Mesothelial cell of epicardium (in vitro differentiated cells): ENCODE results near the gene RAP1GDS1. TPM values are rescaled to one million over a fixed set of nuclear protein-coding genes. Genes with fewer than 3 reads are reported as not detected.
"Not testable (repeated sequence)": the region's sequence is repeated elsewhere in the genome, so short reads cannot be mapped to it uniquely, and the experiment has no call there.

Experiments
- DNase-seq, 2 experiments: peaks; one replicate each; pipeline ENCODE4 v3.0.0; 2021; ENCODE audit warnings: low spot score in 2 of 2; ENCODE audit not compliant: unreplicated experiment in 2 of 2
- H3K27ac Mint-ChIP-seq: 2 replicates; pipeline ENCODE4 v1.8.0; 2021; ENCODE audit warnings: mixed read lengths
- H3K27me3 Mint-ChIP-seq: 2 replicates; pipeline ENCODE4 v1.8.0; 2021; ENCODE audit warnings: low read depth, mixed read lengths
- H3K36me3 Mint-ChIP-seq: 2 replicates; pipeline ENCODE4 v1.8.0; 2021; ENCODE audit warnings: mixed read lengths
- H3K4me1 Mint-ChIP-seq: 2 replicates; pipeline ENCODE4 v1.8.0; 2021; ENCODE audit warnings: mixed read lengths
- H3K4me3 Mint-ChIP-seq: 2 replicates; pipeline ENCODE4 v1.8.0; 2021; ENCODE audit warnings: mild to moderate bottlenecking, moderate library complexity, mixed read lengths
- H3K9me3 Mint-ChIP-seq: 2 replicates; pipeline ENCODE4 v1.8.0; 2021; ENCODE audit warnings: mixed read lengths
- CTCF ChIP-seq: fragments of 200-600 bp; sonication (generic); IDR thresholded peaks from one replicate; pipeline ENCODE4 v1.5.0; 2021; ENCODE audit warnings: antibody characterized with exemption; ENCODE audit not compliant: unreplicated experiment
- total RNA-seq: library from RNA; stranded (reverse); gene quantifications from 3 replicates; pipeline ENCODE4 v1.2.1, GENCODE V29; 2021

Gene RAP1GDS1
- total RNA-seq, 1 donor from 2014 or later = 22.7 TPM

GRCh38 chr4:98326168-98326567 is 65.0 kb downstream of the RAP1GDS1 start:
- Mint-ChIP-seq H3K27me3 (no peaks in the 10 kb centered on the region), H3K9me3 (peaks cover 8% of the 10 kb centered on the region), H3K4me3 (no peak overlapping the region), H3K36me3 (peaks cover 6% of the 10 kb centered on the region), H3K4me1 (peaks cover 2% of the 10 kb centered on the region), H3K27ac (no peak overlapping the region)
- DNase-seq = no peak
- no peak for TF ChIP-seq CTCF

GRCh38 chr4:98327694-98328093 is 66.5 kb downstream of the RAP1GDS1 start:
- no peak for TF ChIP-seq CTCF
- H3K9me3 Mint-ChIP-seq = peaks cover 17% of the 10 kb centered on the region
- no peak overlapping the region for H3K27ac Mint-ChIP-seq

GRCh38 chr4:98329879-98330640 is 68.9 kb downstream of the RAP1GDS1 start:
- not testable (repeated sequence) for H3K27ac Mint-ChIP-seq, H3K4me1 Mint-ChIP-seq, H3K4me3 Mint-ChIP-seq, DNase-seq, H3K27me3 Mint-ChIP-seq
- H3K9me3 Mint-ChIP-seq = peaks cover 29% of the 10 kb centered on the region
- H3K36me3 Mint-ChIP-seq = peaks cover 22% of the 10 kb centered on the region

More at GRCh38 chr4:98327694-98328093, 66.5 kb downstream of the RAP1GDS1 start:
- Mint-ChIP-seq H3K36me3 (peaks cover 16% of the 10 kb centered on the region), H3K27me3 (no peaks in the 10 kb centered on the region), H3K4me1 (peaks cover 2% of the 10 kb centered on the region), H3K4me3 (no peak overlapping the region)
- DNase-seq = no peak

- H3K9me3 Mint-ChIP-seq = peaks cover 29% of the 10 kb centered on the region
- no peaks in the 10 kb centered on the region for H3K27me3 Mint-ChIP-seq
- no peak overlapping the region for H3K27ac Mint-ChIP-seq
- peaks cover 7% of the 10 kb centered on the region for H3K4me1 Mint-ChIP-seq
- peaks cover 22% of the 10 kb centered on the region for H3K36me3 Mint-ChIP-seq
- no peak for TF ChIP-seq CTCF
- H3K4me3 Mint-ChIP-seq = no peak overlapping the region
- no peak for DNase-seq
These were observed 70.8 kb downstream of the RAP1GDS1 start for GRCh38 chr4:98332017-98332416.

GRCh38 chr4:98334461-98334860 is 73.3 kb downstream of the RAP1GDS1 start:
- Mint-ChIP-seq H3K36me3 (peaks cover 19% of the 10 kb centered on the region), H3K4me3 (no peak overlapping the region), H3K27me3 (no peaks in the 10 kb centered on the region), H3K27ac (no peak overlapping the region), H3K9me3 (peaks cover 25% of the 10 kb centered on the region), H3K4me1 (peaks cover 15% of the 10 kb centered on the region)
- no peak for TF ChIP-seq CTCF
- DNase-seq = no peak

- Mint-ChIP-seq H3K36me3 (peaks cover 3% of the 10 kb centered on the region), H3K9me3 (peaks cover 15% of the 10 kb centered on the region), H3K27ac (no peak overlapping the region), H3K4me1 (peaks cover 24% of the 10 kb centered on the region), H3K4me3 (no peak overlapping the region), H3K27me3 (no peaks in the 10 kb centered on the region)
- TF ChIP-seq CTCF = no peak
- no peak for DNase-seq
These were observed 77.7 kb downstream of the RAP1GDS1 start for GRCh38 chr4:98338761-98339438.
